Activated CD8-positive, alpha-beta memory T cell treated with anti-CD3 and anti-CD28 coated beads for 48 hours (primary cell): ENCODE measurements around the gene DYRK4.

Experiments used
- DNase-seq, 3 experiments: peaks; one replicate each; pipeline ENCODE4 v3.0.0-alpha.2; 2020; ENCODE audit warnings: low read depth in 2 of 3, low spot score in 2 of 3

Gene DYRK4

GRCh38 chr12:4564818-4565217, 2.8 kb downstream of the DYRK4 start:
- no peak for DNase-seq

- DNase-seq = no peak
These were observed 4.5 kb downstream of the DYRK4 start for GRCh38 chr12:4566474-4566873.

- DNase-seq = no peak
These were observed 5.3 kb downstream of the DYRK4 start for GRCh38 chr12:4567073-4567881.

GRCh38 chr12:4569261-4569660, 7.3 kb downstream of the DYRK4 start:
- no peak for DNase-seq

- DNase-seq = no peak
These were observed 10.7 kb downstream of the DYRK4 start for GRCh38 chr12:4572680-4573079.

GRCh38 chr12:4579305-4580102, 17.5 kb downstream of the DYRK4 start:
- DNase-seq = no peak

GRCh38 chr12:4580281-4580688, 18.3 kb downstream of the DYRK4 start:
- DNase-seq = no peak

GRCh38 chr12:4584281-4584680, 22.3 kb downstream of the DYRK4 start:
- DNase-seq = no peak

- DNase-seq = no peak
These were observed 22.9 kb downstream of the DYRK4 start for GRCh38 chr12:4584896-4585295.

GRCh38 chr12:4586500-4586899, 24.5 kb downstream of the DYRK4 start:
- DNase-seq = no peak

GRCh38 chr12:4587108-4587507, 25.1 kb downstream of the DYRK4 start:
- DNase-seq = no peak

- DNase-seq = no peak
These were observed 26.9 kb downstream of the DYRK4 start for GRCh38 chr12:4588916-4589315.

GRCh38 chr12:4589941-4590340, 27.9 kb downstream of the DYRK4 start:
- DNase-seq = no peak

- DNase-seq = no peak
These were observed 29.2 kb downstream of the DYRK4 start for GRCh38 chr12:4591180-4591687.

- DNase-seq = no peak
These were observed 33.9 kb downstream of the DYRK4 start for GRCh38 chr12:4595881-4596280.

- DNase-seq = no peak
These were observed 41.4 kb downstream of the DYRK4 start for GRCh38 chr12:4603421-4603820.

- no peak for DNase-seq
These were observed 41.9 kb downstream of the DYRK4 start for GRCh38 chr12:4603946-4604345.

GRCh38 chr12:4604684-4605193, 42.7 kb downstream of the DYRK4 start:
- DNase-seq = peak; percentile 48 to 51 (median 51)

- no peak for DNase-seq
These were observed 45.0 kb downstream of the DYRK4 start for GRCh38 chr12:4607056-4607455.

- DNase-seq = no peak
These were observed 47.1 kb downstream of the DYRK4 start for GRCh38 chr12:4609071-4609470.

- no peak for DNase-seq
These were observed 48.5 kb downstream of the DYRK4 start for GRCh38 chr12:4610481-4610880.

GRCh38 chr12:4615667-4616066, 53.7 kb downstream of the DYRK4 start:
- no peak for DNase-seq
